GM18526 (cell line): ENCODE results near the gene PDSS1.

Experiments
- POLR2A ChIP-seq: IDR thresholded peaks from 3 replicates; pipeline ENCODE4 v1.6.1; 2011; ENCODE audit not compliant: insufficient read length; ENCODE audit errors: extremely low read depth

The PDSS1 gene

DNA sequence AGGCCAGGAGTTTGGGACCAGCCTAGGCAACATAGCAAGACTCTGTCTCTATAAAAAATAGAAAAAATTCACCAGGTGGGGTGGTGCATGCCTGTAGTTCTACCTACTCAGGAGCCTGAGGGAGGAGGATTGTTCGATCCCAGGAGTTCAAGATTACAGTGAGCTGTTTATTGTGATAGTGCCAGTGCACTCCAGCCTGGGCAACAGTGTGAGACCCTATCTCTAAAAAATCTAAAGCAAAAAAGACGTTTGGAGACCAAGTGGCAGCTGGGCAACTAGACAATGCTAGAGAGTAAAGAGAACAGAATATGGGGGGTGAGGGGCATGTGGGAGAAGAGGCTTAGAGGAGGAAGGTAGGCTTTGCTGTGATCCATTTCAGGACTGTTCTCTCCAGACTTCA lies 1.4 kb downstream of the PDSS1 start:
- TF ChIP-seq POLR2A, result no peak

- TF ChIP-seq POLR2A, result no peak
Measured at GRCh38 chr10:26699631-26700030, 2.1 kb downstream of the PDSS1 start.

DNA sequence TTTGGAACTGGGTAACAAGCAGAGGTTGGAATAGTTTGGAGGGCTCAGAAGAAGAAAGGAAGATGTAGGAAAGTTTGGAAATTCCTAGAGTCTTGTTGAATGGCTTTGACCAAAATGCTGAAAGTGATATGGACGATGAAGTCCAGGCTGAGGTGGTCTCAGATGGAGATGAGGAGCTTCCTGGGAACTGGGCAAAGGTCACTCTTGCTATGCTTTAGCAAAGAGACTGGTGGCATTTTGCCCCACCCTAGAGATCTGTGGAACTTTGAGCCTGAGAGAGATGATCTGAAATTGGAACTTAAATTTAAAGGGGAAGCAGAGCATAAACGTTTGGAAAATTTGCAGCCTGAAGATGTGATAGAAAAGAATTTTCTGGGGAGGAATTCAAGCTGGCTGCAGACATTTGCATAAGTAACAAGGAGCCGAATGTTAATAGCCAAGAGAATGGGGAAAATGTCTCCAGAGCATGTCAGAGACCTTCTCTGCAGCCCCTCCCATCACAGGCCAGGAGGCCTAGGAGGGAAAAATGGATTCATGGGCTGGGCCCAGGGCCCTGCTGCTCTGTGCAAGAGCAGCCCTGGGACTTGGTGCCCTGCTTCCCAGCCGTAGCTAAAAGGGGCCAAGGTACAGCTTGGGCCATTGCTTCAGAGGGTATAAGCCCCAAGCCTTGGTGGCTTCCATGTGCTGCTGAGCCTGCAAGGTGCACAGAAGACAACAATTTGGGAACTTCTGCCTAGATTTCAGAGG lies 3.6 kb downstream of the PDSS1 start:
- no peak for TF ChIP-seq POLR2A

- no peak for TF ChIP-seq POLR2A
Measured at GRCh38 chr10:26703096-26703495, 5.6 kb downstream of the PDSS1 start.

DNA sequence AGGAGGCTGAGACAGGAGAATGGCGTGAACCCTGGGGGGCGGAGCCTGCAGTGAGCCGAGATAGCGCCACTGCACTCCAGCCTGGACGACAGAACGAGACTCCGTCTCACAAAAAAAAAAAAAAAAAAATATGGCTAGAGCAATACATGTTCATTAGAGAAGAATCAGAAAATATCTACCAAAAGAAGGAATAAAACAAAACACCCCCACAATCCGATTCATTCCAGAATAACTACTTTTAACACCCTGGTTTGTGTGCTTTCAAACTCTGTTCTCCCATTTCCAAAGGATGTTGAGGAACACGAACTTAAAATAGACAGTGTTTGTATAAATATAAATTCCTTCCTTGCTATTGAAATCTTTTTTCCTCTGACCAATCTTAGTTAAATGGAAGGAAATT lies 6.5 kb downstream of the PDSS1 start:
- TF ChIP-seq POLR2A, result no peak

DNA sequence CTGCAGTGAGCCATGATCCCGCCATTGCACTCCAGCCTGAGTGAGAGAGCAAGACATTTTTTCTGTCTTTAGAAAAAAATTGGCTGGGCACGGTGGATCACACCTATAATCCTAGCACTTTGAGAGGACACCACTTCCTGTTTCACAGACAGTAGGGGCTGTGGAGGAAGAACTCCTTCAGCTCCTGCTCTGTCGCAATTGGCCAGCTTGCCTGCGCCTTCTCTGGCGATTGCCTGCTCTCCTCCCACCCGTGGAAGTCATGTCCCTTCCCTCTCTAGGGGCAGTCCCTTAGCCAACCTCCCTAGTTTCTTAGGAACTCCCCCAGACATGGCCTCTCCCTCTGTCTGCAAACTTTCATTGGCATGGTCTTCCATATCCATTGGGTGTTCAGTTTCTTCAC lies 8.7 kb downstream of the PDSS1 start:
- no peak for TF ChIP-seq POLR2A

DNA sequence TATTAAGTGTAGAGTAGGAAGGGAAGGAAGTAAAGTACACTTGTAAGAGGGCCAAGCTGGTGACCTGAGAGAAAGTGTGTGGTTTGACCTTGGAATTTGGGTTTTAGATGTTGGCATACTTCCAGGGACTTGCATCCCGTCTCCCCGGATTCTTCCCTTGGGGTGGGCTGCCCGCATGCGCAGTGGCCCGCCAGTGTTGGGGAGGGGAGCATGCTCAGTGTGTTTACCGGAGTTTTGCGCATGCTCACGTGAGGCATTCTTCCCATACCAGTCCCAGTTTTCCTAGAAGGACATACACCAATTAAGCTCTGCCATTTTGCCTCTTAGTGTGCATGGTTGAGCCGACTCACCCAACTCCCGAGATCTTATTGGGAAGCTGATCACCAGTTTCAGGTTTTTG lies 9.4 kb downstream of the PDSS1 start:
- no peak for TF ChIP-seq POLR2A

DNA sequence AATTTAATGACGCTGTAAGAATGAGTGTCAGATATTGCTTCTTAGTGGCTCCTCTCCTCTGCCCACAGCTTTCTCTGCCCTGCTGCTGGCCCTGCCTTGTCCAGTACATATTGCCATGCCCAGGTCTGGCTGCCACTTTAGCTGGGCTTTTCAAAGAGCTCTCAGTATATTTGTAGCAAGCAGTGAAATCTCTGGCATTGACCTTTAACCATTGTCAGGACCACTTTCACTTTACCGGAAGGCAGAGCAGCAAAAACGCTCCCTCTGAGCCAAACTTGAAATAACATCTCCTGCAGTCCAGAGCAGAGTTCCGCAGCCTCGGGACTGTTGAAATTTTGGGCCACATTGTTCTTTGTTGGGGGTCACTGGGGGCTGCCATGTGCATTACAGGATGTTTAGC lies 13.8 kb downstream of the PDSS1 start:
- TF ChIP-seq POLR2A, result no peak

GRCh38 chr10:26714415-26715136 lies 17.1 kb downstream of the PDSS1 start:
- no peak for TF ChIP-seq POLR2A

DNA sequence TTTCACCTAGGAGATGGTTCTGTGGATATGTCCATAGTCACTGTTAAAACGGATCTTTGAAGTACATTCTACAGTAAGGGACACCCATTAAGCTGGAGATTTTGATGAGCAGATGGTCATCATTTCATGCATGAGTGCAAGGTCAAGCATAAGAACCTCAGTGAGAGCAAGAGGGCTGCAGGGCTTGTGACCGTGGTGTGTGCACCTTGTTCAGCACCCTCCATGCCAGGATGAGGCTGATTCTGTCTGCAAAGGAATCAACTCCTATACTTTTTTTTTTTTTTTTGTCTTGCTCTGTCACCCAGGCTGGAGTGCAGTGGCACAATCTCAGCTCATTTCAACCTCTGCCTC lies 17.6 kb downstream of the PDSS1 start:
- TF ChIP-seq POLR2A, result no peak

GRCh38 chr10:26717476-26717875 lies 20.0 kb downstream of the PDSS1 start:
- TF ChIP-seq POLR2A, result no peak

DNA sequence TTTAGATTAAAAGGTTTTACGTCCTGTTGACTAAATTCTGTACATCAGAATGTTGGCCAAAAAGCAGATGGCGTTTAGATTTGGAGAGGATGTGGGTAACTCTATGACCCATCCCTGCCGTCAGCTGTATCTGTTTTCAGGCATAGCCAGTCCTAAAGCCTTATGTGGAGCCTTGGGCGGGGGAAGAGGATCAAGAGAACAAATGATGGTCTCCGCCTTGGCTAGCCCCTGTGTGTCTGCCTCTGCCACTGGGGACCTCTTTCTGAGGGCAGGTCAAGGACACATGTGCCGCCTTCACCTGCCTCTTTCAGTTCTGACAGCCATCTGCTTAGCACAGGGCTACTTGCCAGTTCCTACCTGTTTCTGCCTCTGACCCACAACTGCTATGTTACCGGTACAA lies 24.1 kb downstream of the PDSS1 start:
- no peak for TF ChIP-seq POLR2A

DNA sequence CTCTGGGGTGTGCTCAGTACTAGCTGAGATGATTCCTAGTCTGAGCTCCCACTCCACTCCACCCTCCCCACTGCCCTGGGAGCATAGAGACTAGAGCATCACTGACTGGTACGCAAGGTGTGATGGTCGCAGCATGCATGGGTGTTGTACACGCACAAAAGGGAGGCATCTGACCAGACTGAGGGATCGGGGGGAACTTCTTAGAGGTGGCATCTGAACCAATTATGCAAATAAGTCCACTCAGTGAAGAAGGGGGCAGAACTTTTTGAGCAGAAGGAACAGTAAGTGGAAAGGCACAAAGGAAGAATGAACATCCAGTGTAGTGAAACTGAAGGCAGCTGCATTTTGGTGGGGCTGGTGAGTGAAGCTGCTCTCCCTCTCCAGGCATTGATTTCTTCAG lies 25.5 kb downstream of the PDSS1 start:
- TF ChIP-seq POLR2A, result no peak

DNA sequence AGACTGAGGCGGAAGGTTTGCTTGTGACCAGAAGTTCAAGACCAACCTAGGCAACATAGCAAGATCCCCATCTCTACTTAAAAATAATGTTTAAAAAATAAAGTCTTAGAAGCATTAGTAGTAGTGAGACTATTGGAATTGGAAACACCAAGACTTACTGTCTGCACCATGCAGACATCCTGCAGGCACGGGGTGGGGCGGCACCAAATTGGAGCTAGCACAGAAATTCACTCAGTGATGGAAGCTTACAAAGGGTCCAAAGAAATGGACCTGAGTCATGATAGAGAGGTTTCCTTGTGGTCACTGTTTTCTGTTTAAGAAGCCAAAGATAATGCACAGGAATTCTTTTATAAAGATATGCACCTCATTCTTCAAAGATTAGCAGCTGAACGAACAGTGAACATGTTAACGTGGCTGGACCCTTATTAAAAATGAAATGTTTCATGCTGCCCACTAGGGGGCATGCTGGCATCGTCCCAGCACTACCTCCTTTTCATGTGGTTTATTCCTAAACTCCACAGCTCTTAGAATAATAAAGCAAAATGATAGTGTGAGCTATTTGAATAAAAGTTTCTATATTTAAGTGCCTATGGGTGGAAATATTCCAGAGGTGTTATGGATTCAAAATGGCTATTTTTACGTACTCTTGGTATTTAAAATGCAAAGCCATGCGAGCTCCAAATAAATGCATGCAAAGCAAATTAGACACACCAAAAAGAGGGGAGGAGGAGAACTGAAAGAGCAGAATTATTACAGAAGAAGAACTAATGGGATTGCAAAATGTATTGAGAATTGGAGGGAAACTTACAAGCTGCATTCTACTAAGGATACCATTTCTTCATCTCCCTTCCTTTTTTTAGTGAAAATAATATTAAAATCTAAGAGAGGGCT lies 28.6 kb downstream of the PDSS1 start:
- no peak for TF ChIP-seq POLR2A

DNA sequence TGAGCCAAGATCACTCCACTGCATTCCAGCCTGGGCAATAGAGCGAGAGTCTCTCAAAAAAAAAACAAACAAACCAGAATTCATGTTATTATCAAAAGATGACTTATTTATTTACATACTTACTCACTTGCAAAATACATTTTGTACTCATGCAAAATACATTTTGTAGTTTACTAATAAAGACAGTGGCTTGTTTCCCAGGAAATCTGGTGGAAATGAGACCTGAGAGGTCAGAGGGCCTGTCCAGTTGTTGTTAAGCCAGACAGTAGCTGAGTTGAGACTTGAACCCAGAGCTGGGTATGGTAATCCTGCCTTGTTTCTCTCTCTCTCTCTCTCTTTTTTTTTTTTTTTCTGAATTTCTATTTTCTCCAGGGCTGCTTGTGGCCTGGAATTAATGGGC lies 29.5 kb downstream of the PDSS1 start:
- TF ChIP-seq POLR2A, result no peak

- no peak for TF ChIP-seq POLR2A
Measured at GRCh38 chr10:26728957-26729356, 31.5 kb downstream of the PDSS1 start.

- TF ChIP-seq POLR2A, result no peak
Measured at GRCh38 chr10:26729395-26729794, 31.9 kb downstream of the PDSS1 start.

- TF ChIP-seq POLR2A, result no peak
Measured at GRCh38 chr10:26730552-26730951, 33.1 kb downstream of the PDSS1 start.
